ENCODE results near the gene USP2. TPM values are rescaled to one million over a fixed set of nuclear protein-coding genes. Genes with fewer than 3 reads are reported as not detected.
A peak's percentile ranks its signal among the peaks of the same experiment; 100 is the strongest.

Gene USP2
- polyA plus RNA-seq, 5 donors, result 2.0 to 6.2 (median 3.8) TPM

DNA sequence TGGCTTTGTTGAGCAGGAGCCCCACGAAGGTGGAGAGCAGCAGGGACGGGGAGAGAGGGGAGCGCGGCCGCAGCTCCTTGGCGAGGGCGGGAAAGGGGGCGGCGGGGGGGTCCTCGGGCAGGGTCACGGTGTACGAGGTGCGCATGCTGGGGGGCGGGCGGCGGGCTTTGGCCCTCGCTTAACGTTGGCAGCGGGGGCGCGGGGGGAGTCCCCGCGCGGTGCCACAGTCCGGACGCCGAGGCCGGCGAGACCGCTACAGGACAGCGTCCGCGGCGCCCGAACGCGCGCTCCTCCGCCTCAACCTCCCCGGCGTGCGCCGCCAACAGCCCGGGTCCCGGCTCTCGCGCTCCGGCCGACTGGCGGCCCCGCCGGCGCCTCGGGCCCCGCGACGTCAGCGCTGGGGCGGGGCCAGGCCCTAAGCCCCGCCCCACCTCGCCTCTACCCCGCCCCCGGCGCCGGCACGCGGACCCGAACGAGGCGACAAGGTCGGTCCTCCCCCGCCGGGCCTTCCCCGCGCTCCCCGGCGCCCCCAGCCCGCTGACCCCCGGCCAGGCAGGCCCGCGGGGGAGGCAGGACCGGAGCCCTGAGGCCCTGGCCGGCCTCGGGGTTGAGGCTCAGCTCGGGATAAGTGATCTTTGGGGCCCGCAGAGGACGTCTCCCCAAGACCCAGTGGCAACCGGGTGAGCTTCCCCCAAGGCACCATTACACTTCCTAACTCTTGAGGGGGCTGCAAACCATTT lies 17.5 kb downstream of the USP2 start:
- no peak for DNase-seq

DNA sequence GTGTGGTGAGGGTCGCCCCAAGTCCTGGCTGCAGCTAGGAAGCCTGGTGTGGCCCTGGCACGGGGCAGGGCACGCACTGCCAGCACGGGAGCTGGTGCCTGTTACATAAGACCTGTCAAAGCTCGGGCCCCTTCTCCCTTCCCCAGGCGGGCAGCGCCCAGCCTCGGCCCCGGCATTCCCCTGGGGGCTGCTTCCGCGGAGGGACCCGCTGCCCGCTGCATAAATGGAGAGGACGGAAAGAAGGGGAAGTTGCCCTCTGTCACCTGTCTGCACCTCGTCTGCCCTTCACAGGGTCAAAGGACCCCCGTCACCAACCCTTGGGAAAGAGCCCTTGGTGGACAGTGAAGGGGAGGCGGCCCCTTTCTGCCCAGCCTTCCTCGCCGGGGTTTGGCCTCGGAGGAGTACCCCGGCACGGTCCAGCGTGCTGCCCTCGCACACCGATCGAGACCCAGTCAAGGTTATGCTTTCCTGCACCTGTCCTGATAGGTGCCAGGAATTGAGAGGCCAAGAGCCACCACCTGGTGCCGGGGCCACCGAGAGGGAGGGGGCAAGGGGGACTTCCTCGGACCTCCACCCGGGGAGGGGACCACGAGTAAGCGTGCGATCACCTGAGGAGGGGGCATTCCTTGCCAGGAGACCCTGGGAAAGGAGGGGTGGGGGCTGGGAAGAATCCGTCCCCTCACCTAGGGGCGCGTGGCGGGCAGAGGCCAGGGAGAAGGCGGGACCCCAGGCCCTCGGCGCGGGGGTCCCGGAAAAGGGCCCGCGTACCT lies 18.2 kb downstream of the USP2 start:
- no peak for DNase-seq

DNA sequence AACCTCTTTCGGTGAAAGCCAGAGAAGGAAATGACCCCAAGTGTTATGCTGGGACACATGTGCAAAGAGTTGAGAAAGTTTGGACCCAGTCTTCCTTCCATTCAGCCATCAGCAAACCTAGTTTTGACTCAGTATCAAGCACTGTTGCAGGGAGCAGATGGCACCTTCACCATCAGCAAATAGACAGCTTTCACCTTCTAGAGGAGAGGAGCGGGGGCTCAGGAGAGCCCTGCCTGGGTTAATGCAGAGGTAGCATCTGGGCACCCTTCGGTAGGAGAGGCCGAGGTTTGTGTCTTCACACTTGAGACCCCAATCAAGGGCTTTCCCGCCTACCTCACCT lies 18.8 kb downstream of the USP2 start:
- DNase-seq, result no peak

DNA sequence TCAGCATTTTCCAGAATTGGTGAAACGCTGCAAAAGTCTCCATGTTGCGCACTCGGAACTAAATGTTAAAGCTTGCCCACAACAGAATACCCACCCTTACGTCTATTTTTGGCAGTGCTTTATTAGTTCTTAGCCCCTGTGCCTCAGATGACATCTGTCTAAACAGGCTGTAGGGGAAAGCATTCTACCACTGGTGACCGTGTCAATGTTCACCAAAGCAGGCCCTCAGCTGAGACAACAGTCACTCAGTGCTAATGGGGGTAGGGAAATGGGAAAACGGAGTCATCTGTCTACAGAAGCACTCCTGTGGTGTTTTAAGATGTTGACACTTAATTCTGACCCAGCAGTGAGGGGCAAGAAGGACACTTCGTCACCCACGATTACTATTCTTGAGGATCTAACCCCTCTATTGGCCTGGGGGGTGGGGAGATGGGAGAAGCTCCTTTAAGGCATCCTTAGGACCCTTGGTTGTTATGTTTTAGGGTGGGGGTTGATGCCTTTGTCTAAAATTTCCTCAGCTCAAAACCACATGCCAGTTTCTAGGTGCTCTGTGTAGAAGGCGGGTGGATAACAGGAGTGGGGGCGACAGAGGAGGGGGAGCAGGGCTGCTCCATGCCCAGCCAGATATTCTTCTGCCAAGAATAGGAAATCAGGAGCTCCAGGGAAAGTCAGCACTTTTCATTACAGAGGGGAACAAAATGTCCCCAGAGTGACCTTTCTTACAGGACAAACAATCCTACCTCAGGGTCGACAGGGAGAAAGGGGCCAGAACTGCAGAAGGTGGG lies 19.4 kb downstream of the USP2 start:
- DNase-seq, result no peak

DNA sequence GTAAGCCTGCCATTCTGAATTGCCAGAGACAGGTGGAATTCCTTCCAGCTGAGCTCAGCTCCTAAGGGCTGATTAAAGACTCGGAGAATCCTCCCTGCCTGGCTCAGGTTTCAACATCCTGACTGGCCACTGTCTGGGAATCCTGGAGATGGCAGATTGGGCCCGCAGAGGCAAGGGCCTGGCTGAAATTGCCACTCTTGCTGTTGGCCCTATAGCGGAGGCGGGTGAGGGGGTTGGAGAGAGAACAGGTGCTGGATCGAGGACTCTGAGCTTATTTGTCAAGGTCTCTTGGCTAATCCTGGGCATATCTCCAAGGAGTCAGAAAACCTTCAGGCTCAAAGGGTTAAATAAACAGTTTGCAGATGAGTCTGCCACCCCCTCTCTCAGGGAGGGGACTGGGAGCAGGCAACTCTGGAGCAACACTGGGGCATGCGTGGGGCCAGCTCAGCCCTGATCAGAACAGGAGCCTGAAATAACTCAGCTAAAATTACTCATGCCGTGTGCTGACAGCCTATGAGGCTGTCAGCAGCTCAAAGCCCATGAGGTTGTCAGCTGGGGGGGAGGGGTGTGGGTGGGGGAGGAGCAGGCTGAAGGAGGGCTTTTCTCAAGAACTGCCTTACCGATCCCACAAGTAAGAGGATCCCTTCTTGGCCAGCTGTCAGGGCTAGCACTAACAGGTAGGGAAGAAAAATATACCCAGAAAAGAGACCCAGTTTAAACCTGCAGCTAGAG lies 20.3 kb downstream of the USP2 start:
- DNase-seq, result no peak

DNA sequence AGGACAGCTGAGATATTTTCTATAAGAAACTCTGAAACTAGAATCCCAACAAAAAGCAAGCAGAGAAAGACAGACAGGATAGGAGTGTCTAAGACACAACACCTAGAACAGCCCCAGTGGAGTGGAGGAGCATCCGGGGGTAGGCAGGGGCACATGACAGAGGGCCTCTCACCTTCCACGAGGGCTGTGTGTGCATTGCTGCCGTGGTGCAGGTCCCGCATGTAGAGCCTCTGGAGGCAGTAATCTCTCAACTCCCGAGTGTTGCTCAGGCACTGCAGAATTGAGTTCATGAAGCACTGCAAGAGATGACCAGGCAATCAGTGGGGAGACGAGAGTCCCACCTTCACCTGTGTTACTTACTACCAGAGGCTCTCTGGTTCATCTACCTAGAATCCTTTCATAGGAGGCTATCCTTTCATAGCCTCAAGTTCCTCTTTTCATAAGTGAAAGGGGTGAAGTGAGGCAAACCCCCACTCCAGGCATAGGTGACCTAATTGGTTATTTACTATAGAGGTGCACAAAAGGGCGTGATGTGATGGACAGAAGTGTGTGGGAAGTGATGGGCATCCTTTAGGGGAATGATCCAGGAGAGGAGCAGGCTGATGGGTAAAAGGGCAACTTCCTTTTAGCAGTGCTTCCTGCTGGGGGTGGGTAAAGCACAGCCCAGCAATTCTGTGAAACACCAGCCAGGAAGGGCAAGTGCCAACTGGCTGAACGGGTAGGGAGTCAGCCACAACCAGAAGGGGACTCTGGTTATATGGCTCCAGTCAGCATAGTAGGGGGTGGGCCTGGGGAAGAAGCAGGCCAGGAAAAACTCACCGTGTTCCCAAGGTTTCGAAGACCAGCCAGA lies 21.9 kb downstream of the USP2 start:
- no peak for DNase-seq

DNA sequence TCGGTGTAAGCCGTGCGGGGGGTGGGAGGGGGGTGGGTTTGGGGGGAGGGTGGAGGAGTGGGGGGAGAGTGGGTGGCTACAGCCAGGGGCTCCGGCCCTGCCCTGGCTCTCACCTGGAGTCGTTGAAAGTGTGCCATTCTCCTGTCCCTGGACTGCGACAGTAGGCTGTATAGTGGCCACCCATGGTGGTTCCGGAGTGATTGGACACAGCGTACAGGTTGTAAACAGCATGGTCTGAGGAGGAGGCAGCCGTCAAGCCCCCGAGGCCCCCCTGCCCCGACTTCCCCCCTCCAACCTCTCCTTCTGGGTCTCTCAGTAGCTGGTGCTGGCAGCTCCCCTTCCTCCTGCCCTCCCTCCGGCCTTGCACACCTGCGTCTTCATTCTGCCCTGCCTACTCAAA lies 24.4 kb downstream of the USP2 start:
- DNase-seq, result no peak

DNA sequence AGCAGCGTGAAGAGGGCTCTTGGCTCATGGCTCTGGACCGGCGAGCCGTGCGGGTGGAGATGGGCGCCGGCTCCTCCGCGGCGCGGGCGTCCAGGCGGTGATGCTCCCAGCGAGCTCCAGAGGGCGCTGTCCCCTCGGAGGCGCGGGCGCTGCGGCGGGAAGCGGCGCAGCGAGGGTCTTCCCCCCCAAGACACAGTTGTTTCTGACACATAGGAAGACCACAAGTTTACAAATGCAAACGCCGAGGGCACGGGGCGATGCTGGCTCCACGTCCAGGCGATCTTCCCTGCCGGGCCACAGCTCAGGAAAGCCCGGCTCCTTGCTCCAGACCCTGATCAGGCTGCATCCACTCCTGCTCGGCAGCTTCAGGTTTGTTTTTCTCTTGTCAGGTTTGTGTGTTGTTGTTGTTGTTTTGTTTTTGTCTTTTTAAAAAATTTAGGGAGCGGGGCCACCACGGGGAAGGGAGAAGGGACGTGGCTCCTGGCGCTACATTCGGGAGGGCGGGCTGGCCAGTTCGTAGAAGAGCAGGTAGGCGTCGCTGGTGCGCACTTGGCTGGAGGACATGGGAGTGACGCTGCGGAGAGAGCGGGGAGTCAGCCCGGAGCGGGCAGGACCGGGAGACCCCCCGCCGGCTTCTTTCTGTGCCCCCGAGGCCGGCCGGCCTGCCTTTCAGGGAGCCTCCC lies 25.0 kb downstream of the USP2 start:
- peak; percentile 76 to 83 for DNase-seq

DNA sequence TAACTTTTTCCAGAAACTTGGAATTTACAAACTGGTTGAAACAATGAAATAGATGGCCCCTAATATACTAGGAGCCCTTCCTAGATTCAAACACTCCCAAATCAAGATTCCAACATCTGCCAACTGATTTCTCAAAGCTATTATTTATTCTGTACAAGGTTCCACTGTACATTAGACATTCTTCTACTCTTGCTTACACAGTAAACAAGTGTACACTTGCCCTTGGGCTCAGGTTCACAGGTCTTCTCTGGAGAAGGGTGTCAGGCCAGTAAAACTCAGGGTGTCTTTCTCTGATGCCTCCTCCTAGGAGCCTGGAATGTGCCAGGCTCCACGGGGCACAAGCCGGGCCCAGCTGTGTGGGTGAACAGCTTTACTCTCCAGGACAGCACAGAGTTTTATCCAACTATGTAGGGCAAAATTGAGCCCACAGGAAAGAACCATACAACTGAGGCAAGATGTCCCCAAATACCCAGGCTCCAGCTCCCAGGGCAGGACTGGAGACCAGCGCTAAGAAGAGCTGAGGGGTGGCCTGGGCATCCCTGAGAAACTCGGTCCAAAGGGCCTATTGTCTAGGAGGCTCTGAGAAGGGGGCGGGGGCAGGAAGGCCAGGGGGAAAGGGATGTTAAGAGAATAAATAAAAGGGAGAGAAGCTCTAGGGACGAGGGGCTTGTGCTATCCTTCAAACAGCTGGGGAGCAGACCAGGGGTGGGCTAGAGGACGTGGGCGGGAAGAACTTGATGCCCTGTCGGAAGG lies 26.2 kb downstream of the USP2 start:
- no peak for DNase-seq

DNA sequence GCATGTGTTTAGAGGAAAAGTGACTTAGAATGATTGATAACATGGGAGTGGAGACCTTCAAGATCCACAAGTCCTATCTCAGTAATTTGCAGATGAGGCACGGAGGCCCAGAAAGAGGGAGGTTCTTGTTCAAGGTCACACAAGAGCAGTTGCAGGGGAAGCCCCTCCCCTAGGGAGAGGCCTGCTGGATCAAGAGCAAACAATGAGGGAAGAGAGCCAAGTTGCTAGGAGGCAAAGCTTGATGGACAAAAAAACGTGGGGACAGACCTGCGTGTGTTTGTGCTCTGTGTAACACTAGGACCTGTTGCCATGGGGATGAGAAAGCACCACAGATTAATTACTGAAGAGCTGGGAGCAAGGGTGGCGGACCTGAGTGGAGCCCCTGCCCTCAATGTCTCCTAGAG lies 28.6 kb downstream of the USP2 start:
- DNase-seq, result peak in 1 of 2 donors; percentile 63

DNA sequence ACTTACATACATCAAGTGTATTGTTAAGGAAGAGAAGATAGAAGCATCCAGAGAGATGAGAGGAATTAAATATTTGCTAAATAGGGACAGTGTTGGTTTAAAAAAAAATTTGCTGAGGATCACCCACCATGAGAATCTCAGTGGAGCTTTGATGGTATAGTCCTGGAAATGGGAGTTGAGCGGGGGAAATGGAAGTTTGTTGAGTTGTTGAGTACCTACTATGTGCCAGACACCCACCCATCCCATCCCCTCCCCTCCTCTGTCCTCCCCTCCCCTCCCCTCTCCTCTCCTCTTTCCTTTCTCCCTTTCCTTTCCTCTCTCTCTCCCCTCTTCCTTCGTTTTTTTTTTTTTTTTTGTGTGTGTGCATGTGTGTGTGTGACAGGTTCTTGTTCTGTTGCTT lies 30.3 kb downstream of the USP2 start:
- no peak for DNase-seq

DNA sequence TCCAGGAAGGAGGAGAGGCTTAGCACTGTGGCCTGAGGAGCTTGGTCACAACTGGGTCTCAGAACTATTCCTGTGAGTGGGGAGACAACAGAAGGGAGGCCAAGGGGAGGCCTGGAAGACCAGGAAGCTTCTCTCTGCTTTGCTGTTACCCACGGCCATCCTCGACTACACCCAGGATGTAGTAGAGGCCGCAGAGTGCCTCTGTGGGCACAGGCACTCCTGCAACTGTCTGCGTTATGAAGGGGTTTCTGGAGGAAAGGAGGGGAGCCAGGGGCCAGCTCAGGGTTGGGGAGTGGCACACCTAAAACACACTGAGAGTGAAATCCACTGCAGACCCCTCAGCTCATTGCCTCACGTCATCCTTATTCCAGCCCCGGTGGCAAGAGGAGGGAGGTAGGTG lies 31.2 kb downstream of the USP2 start:
- no peak for DNase-seq

DNA sequence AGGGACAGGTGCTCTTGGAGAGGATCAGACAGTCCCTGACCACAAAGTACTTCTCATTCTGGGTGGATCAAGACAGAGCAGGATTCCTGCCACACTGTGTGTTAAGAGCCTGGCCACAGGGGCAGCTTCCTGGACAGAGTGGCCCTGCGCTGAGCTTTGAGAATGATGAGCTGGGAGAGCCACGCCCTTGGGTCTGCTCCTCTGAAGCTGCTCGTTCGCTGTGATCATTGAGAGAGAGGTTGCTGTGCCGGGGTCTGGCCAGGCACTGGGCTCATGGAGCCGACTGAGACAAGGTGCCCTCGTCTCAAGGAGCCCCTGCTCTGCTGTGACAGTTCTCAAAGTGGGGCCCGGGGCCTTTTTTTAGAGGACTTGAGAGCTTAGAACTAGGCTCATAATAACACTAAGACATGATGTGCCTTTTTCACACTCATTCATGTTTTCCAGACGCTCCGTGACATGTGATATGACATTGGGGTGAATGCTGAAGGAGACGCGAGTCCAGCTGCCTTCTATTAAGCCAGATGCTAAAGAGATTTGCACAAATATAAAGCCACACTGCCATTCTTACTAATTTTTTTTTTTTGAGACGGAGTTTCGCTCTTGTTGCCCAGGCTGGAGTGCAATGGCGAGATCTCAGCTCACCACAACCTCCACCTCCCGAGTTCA lies 33.4 kb downstream of the USP2 start:
- DNase-seq, result no peak

DNA sequence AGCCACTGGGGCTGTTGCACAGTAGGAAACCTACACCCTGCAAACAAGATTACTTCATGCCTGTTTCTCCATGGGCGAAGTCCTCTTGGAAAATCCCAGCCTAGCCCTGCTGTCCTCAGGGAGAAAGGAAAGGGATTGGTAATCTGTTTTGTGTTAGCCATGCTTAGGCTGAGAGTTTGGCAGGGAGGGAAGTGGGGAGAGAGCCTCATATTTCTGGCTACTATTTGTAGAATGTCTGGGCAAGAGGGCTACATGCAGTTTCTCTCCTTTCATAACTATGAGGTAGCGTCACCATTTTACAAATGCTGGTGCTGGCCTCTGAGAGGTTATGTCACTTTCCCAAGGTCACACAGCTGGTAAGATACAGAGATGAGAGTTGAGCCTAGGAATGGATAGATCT lies 34.2 kb downstream of the USP2 start:
- DNase-seq, result no peak

DNA sequence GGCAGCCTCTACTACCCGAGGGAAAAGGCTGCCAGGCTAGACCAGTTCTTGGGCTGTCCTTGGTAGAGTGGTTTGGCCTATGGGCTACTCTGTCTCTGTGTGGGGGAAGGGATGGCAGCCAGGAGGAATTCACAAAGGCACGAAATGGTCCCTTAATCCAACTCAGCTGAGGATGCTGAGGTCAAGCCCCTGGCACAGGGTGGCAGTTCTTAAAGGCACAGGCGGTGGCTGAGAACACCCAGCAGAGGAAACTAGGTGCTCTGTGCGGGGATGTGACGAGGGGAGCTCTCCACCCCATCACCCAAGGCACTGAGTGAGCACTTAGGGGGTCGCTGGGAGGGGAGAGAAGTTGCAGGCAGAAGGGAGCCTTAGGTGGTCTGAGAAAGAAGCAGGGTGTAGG lies 34.9 kb downstream of the USP2 start, which contains the start of gene MFRP:
Gene MFRP (minus strand): TSS at position 101 of the 400 bp plus-strand sequence. CDS start 192 bp downstream, outside the sequence.
- no peak for DNase-seq

DNA sequence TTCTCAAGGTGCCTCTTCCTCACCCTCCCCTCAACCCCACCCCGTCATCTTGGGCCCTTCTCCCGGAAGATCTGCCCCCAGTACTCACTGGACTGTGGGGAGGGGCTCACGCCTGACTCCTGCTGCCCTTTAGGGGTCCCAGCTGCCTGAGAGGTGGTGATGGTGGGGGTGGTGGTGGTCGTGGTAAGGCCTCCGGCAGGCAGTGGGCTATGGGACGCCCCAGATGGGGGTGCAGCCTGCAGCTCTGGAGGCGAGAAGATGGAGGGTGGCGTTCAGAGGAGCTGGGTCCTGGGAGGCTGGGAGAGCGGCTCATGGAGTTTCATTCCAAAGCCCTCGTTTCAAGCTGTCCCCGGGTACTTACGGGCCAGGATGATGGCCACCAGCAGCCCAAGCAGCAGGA lies 35.8 kb downstream of the USP2 start:
- DNase-seq, result no peak

DNA sequence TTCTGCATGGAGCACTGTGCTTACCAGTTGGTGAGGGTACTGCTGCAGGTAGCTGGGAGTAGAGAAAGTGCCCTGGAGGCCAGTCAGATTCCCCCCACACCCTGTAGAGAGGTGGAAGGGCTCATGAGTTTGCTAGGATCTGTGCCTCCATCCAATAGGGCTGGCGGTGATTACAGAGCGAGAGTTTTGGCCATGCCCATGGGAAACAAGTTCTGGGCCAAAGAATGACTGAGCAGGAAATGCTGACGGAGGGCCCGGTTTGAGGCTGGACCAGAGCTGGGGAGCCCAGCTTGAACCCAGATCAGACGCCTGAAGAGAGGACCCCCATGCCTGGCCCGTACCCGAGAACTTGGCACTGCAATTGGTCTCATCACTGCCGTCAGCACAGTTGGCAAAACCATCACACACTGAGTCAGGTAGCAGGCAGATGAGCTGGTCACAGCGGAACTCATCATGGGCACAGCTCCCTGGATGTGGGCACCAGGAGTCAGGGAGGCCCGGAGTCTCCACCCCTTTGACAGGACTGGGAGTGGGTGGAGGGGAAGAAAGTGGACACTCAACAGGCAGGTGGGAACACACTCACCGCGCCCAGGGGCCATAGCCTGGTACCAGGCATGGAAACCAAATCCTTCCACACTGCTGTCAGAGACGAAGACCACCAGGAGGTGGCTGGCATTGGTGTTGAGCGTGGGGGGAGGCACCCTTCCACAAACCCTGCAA lies 37.0 kb downstream of the USP2 start:
- no peak for DNase-seq

DNA sequence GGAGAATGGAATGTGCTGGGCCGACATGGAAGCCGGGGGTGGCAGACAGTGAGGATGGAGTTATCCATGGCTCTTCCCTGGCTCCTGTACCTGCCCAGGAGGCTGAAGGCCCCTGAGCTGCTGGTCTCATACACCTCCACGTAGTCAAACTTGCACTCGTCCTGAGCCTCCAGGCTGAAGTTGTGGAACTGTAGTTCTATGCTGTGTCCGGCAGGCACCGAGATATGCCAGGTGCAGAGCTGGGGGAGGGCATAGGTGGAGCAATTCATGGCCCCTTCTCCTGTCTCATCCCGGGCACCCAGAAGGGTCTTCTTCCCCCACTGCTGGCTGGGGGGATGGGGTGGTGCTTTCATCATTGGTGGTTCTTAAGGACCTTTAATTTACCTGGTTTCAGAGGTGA lies 37.8 kb downstream of the USP2 start:
- no peak for DNase-seq

Data from right lung (tissue), 5 donors.